Activated CD8-positive, alpha-beta memory T cell treated with anti-CD3 and anti-CD28 coated beads, Interleukin-2, amount 50 U/mL, for 1 hour (primary cell): ENCODE measurements around the gene MTMR12.
"Not testable (repeated sequence)": the region's sequence is repeated elsewhere in the genome, so short reads cannot be mapped to it uniquely, and the experiment has no call there.

Experiments
- DNase-seq: peaks from one replicate; pipeline ENCODE4 v3.0.0-alpha.2; 2020; ENCODE audit errors: extremely low read depth

Gene MTMR12

DNA sequence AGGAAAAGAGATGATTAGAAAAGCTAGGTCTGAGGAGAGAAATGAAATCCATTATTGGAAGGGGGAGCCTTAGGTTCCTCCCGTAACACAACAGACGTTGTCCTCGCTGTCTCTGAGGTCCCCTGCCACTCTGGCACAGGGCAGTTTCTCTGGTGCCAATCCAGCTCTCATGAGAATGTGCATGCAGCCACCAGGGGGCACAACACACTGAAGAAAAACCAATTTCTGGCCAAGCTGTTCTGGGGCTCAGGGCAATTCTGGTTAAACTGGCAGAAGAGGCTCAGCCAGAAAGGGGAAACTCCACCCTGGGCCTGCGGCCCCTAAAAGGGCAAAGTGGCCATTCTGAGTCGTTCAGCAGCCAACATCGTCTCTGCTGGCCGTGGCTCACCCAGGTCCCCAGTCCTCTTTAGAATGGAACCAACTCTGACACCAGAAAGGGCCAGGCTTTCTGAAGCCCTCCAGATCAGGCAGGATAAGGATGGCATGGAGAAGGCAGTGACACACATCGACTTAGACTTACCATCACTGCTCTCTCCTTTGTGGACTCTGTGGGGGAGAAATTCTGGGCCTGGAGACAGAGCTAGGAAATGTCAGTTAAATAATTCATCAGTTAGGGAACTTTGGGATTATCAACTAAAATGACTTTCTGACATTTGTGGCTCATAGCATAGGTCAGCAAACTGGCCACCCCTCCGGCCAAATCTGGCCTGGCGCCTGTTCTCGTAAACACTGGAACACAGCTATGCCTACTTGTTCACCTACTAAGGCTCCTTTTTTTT, 80.1 kb downstream of the MTMR12 start:
- DNase-seq, result peak; percentile 35

DNA sequence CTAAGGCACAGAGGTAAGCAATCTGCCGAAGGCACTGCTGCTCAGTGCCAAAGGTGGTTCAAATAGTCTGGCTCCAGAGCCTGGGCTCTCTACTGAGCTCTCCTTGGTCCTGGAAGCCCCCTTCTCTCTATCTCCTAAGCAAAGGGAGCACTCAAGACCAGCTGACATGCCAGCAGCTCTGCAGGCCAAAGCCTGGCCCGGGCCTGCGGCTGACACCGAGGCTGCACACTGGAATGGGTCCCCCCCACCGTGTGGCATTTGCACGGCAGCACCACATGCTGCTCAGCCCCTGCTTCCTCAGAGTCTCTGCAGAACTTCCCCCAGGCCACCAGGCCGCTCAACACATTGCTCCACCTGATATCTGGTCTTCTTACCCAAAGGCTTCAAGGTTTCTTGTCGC, 80.8 kb downstream of the MTMR12 start:
- DNase-seq, result no peak

DNA sequence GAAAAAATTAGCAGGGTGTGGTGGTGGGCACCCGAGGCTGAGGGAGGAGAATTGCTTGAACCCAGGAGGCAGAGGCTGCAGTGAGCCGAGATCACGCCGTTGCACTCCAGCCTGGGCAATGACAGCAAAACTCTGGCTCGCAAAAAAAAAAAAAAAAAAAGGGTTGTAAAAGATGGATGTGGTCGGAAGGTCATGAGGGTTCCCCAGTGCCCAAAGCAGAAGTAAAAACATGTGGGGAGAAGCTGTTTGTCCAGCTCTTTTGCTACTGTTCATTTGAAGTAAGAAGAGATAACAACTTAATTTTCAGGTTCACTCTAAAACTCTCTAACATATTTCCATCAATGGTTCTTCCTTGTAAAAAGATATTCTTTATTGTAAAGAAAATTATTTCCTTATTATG, 81.5 kb downstream of the MTMR12 start:
- no peak for DNase-seq

DNA sequence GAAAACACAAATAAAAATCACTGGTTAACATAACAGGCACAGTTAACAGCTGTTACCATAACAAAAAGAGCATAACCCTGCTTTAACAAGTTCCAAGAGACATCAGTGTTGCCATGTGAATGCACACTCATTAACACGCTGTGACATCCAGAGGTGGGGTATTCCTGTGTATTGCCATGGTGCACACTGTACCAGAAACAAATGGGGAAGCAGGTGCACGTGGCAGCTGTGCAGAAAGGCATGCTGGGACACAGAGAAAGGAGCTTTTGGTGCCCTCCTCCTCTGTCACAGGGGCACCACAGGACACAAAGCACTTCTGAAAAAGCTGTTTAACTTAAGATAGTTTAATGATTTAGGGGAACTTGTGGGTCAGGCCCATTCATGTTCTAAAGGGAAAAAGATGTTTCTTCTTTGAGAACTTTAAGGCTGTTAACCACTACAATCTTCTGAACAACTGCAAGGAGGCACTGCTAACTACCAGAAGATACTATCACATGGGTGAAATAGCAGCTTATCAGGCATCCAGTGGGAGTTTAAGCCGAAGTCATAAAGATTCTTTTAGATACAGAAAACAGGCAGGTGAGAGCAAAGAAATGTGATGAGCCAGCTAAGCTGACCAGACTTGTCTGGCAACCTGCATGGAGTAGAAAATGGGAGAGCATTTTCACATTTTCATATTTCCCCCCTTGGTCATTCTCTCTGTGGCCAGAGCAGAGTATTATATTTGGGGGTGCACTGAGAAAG, 82.2 kb downstream of the MTMR12 start:
- no peak for DNase-seq

DNA sequence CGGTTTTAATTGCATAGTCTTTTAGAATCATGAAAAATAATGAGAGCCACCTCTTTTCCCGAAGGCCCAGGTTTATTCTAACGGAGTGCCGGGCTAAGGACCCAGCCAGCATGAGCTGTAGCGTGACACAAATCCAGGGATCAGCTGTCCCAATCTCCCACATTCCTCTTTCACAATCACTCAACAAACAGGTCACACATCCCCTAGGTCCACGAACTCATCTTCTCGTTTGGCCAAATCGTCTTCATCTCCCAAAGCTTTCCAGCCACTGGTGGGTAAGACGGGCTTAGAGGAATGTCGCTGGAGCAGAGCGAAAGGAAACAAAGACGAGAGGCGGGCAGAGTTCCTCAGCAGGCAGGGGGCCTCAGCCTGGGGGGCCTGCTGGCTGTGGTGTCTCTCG, 83.2 kb downstream of the MTMR12 start:
- DNase-seq, result no peak

DNA sequence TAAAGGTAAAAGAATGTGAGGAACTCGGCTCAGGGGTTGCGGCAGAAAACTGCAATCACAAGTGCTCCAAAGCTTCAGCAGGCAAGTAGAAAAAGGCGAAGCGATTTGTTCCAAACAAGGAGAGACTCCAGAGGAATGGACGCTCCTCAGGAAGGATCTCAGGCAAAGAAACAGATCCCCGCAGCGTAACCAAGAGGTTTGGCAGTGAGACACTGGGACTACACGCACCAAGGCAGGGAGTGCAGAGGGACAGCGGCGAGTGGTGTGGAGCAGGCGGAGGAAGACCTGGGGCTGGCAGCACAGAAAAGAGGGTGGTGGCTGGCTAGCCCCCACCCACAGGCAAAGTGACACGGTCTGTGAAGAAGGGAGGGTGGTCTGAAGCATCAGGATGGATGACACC, 83.9 kb downstream of the MTMR12 start:
- no peak for DNase-seq

DNA sequence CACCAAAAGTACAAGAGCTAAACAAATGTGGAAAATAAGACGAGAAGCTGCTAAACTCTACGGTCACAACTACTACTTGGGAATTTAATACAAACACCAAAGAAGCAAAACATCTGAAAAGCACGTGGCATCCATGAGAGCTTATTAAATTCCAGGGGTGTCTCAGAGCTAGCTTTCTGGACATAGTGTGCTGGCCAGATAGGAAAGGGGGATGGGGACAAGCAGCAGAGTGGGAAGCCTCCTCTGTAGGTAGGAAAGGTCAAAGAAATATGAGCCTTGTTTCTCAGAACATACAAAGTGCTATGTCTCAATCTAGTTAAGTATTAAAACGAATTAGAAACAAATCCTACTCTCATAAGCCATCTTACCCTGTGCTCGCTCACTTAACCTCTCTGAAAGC, 87.3 kb downstream of the MTMR12 start:
- no peak for DNase-seq

DNA sequence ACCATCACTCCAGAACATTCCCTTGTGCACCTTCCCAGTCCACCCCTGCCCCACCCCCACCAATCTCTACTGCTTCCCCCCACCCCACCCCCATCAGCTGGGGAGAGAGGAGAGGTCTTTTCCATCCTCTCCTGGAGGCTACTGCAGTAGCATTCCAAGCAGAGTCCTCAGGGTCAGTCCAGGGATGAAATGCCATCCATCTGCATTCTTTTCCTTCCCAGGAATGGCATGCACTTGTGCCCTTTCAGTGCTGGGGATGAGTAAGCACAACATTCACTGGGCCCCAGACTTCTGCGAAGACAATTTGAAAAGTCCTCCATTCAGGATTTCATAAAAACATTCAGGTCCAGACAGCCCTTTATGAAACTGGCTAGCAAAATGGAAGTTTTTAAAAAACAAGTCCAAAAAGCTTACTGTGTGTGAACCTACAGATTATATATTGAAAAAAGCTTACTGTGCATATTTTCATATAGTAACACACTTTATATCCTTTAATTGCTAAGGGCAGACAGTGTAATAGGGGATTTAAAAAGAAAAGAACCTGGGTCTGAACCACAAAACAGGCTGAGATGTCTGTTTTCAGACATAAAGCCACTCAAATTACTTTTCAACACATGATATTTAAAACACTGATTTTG, 88.6 kb downstream of the MTMR12 start:
- no peak for DNase-seq

DNA sequence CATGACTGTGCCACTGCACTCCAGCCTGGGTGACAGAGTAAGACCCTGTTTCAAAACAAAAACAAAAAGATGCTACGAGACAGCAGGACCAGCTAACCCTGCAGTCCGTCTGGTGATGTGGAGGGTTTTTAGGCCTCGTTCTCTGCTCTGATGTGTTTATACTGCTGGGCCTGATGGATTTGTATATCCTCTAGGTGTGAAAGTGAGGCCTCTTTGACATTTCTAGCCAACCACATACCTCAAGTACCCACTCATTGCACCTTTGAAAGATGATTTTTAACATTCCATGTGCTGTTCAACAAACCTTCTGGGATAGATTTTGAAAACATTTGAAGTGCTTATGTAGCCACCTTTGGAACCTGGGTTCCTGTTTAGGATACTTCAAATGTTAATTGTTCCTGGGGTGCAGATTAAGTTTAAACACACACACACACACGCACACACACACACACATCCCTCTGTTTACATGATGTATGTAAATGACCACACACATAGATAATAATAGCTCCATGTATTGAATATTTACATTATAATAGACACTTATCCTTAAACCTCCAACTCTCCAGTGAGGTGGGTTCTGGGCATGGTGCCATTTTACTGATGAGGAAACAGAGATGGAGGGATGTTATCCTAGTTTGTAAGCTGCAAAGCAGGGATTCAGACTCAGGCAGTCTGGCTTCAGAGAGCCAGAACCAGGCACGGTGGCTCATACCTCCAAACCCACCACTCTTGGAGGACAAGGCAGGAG, 89.8 kb downstream of the MTMR12 start:
- no peak for DNase-seq

DNA sequence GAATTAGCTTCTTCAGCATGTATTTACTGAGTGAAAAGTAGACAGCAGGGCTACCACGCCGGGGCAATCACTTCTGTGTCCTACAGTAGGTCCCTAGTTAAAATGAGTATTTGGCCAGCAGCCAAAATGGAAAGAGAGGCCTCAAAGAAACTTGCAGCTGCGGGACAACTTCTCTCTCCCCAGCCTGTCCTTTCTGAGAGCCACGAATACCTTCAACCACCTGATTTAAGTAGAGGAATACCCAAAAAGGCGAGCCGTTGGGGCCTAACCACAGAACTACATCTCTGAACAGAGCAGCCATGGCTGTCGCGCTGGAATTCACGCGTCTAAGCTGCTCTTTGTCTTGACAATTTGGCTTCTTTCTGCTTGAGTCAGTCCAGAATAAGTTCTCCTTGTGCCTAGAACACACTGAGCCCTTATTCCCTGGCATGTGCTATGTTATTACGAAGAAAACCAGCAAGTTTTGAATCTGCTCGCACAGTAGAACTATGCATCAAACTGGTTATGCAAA, 94.8 kb downstream of the MTMR12 start:
- DNase-seq, result no peak

DNA sequence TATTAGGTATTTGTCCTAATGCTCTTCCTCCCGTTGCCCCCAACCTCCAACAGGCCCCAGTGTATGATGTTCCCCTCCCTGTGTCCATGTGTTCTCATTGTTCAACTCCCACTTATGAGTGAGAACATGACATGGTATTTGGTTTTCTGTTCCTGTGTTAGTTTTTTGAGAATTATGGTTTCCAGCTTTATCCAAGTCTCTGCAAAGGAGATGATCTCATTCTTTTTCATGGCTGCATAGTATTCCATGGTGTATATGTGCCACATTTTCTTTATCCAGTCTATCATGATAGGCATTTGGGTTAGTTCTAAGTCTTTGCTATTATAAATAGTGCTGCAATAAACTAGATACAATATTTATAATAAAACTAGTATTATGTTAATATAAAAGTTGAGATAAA, 98.4 kb downstream of the MTMR12 start:
- not testable (repeated sequence) for DNase-seq

DNA sequence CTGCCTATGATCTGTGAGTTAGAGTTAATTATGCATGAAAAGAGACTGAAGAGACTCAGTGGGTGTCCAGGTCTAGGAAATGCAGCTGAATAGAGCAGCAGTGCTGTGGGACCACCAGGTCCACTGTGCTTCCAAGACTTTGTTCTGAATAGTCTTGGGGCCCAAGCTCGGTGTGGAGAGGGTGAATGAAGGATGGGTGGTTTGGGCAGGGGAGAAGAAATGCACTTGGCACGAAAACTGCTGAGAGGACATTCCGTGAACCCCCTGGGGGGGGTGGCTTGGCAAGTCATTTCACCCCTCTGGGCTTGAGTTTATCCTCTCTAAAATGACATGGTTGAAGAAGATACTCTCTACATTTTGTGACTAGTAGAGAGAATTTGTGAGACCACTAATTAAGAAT, 102.6 kb downstream of the MTMR12 start:
- no peak for DNase-seq

DNA sequence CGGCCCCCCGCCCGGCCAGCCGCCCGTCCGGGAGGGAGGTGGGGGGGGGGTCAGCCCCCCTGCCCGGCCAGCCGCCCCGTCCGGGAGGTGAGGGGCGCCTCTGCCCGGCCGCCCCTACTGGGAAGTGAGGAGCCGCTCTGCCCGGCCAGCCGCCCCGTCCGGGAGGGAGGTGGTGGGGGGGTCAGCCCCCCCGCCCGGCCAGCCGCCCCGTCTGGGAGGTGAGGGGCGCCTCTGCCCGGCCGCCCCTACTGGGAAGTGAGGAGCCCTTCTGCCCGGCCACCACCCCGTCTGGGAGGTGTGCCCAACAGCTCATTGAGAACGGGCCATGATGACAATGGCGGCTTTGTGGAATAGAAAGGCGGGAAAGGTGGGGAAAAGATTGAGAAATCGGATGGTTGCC, 103.9 kb downstream of the MTMR12 start:
- not testable (repeated sequence) for DNase-seq

DNA sequence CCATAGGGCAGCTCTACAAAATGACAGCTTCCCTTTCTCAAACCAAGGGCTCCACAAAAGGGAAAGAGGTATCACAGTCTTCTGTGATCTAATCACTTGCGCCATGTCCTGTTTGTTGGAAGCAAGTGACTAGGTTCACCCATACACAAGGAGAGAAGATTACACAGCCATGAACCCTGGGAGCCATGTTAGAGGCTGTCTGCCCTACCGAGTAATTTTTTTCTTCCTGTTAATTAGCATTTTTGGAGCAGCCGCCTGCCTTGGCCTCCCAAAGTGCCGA, 105.4 kb downstream of the MTMR12 start:
- DNase-seq, result no peak

DNA sequence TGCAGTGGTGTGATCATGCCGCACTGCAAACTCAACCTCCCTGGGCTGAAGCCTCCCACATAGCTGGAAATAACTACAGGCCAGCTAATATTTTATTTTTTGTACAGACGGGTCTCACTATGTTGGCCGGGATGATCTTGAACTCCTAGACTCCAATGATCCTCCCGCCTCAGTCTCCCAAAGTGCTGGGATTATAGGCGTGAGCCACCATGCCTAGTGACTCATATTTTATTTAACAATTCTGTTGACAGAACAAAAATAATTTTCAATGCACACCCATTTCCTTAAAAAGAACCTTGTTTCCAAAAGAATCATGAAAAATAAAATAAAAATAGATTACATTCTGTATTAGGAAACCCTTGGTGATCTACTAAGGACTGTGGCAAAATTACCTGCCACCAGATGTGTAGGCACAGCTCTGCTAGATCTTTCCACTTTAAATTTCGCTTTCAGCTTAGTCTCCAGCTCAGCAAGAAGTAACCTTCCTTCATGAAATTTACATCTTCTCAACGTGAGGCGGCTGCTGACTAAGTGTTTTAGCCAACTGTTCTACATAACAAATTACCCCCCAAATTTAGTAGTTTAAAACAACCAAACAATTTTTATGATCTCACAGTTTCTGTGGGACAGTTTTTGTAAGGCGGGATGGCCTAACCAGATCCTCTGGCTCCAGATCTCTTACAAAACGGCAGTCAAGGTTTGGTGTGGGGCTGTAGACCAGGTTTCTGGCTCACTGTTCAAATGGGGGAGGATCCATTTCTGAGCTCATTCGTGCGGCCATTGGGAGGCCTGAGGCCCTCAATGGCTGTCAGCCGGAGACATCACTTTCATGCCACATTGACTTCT, 106.0 kb downstream of the MTMR12 start:
- DNase-seq, result no peak

DNA sequence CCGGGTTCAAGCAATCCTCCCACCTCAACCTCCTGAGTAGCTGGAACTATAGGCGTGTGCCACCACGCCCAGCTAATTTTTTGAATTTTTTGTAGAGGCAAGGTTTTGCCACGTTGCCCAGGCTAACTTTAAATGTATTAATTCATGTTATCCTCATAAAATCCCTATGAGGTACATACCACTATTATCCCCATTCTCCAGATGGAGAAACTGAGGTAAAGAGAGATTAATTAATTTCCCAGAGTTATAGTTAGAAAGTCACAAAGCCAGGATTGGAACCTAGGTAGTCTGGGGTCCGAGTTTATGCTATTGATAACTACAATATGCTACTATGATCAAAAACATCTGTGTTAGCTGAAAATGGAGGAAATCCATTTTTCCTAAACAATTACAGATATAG, 106.7 kb downstream of the MTMR12 start:
- DNase-seq, result no peak

DNA sequence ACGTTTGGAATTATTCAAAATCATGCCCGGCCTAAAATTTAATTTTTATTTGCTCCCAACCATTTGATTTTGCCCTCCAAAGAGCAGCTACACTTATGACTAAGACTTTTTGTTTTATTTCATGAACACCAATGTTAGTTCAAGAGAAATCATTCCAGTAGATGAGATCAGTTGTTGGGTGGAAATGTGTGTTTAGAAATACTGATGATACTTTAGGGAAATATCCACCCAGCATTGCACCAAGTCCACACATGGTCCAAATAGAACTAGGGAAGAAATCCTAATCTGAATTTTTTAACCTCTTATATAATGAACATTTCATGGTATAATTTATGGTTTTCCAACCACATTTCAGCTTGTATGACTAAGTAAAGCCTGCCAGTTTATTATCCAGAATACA, 110.3 kb downstream of the MTMR12 start:
- DNase-seq, result no peak

DNA sequence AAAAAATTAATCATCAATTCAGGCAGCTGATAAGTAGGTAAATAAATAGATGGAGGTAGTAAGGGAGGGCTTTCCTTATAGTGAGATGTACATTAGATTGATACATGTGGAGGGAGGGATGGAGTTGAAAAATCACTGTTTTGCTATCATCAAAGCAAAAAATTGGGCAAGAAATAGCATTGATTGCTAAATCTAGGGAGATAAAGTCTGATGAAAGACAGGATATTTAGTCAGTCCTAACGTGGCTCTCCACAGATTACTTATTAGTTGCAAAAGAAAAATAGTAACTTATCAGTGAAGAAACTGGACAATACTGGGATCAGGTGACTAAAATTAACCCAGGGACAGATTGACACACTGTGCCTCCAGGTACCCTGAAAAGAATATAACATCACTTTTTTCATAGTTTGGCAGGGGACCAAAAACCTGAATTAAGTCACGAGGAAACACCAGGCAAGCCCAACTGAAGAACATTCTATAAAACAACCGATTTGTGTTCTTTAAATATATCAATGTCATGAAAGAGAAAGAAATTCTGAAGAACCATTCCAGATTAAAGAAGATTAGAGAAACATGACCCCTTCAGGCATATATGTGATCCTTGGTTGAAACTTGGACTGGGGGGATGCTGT, 111.5 kb downstream of the MTMR12 start:
- no peak for DNase-seq

DNA sequence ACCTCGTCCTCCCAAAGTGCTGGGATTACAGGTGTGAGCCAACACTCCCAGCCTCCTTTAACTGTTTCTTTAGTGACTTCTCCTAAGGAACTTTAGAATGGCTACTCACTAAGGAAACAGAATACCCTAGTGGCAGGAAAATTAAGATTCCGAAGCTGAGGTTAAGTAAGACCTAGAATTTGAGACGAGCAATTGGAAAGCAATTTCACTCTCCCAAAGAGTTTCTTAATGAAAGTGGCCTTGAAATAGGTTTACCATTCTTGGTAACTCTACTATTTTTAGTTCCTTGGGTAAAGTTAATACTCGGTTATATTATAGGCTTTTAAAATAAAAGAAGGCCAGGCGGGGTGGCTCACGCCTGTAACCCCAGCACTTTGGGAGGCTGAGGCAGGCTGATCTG, 115.7 kb downstream of the MTMR12 start:
- DNase-seq, result no peak

DNA sequence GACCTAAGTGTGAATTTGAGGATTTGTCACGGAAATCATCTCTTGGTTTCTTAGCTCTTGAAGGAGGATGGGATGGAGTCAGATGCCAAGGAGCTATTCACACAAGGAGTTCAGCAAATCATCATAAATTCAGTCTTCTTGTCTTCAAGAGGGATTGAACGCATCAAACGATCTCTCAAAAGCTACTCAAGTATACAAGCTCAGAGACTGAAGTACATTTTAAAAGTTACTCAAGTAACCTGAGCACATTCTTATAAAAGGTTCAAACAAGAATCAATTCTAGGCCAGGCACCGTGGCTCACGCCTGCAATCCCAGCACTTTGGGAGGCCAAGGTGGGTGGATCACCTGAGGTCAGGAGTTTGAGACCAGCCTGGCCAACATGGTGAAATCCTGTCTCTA, 117.5 kb downstream of the MTMR12 start:
- DNase-seq, result no peak

DNA sequence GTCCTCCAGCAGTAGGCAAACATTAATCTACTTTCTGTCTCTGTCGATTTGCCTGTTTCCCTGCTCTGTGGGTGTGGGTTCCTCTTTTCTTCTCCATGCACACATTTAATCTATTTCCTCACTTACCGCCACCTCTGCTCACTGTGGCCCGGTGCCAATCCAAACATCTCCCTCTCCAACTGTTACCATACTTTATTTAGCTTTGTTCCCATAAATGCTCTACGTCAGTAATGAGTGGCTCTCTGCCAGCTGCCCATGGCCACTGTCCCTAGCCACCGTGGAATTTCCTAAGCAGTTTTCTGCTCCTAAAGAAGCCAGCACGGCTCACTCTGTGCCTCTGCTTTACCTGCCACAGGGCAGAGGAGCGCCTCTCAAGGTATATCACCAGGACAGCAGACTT, 119.1 kb downstream of the MTMR12 start:
- no peak for DNase-seq
